Cardiac muscle cell (in vitro differentiated cells and primary cell): ENCODE data around the gene MFSD8. TPM values are rescaled to one million over a fixed set of nuclear protein-coding genes. Genes with fewer than 3 reads are reported as not detected.
"Not testable (repeated sequence)": the region's sequence is repeated elsewhere in the genome, so short reads cannot be mapped to it uniquely, and the experiment has no call there.

ENCODE experiments used
- DNase-seq, 2 donors: peaks; one replicate each; pipeline versions ENCODE4 v3.0.0 to v3.0.0-alpha.2; 2010 to 2017; ENCODE audit warnings: low read depth in 1 of 2, low spot score in 1 of 2
- H3K27ac ChIP-seq: fragments of 200-600 bp; sonication (generic); 2 replicates; pipeline ENCODE4 v1.5.1; 2016
- H3K27me3 ChIP-seq: fragments of 200-600 bp; sonication (generic); 2 replicates; pipeline ENCODE4 v1.6.0; 2016; ENCODE audit warnings: control low read depth
- H3K36me3 ChIP-seq: fragments of 200-600 bp; sonication (generic); 2 replicates; pipeline ENCODE4 v1.5.1; 2016; ENCODE audit warnings: control low read depth
- H3K4me1 ChIP-seq: fragments of 200-600 bp; sonication (generic); 2 replicates; pipeline ENCODE4 v1.8.1; 2017; ENCODE audit warnings: low read depth, mild to moderate bottlenecking, mixed run types
- H3K4me3 ChIP-seq: fragments of 200-600 bp; sonication (generic); 2 replicates; pipeline ENCODE4 v1.5.1; 2016; ENCODE audit warnings: mild to moderate bottlenecking
- H3K9me3 ChIP-seq: fragments of 200-600 bp; sonication (generic); 2 replicates; pipeline ENCODE4 v1.5.1; 2017; ENCODE audit warnings: low read depth, mild to moderate bottlenecking, control low read depth
- CTCF ChIP-seq: IDR thresholded peaks from 2 replicates; pipeline ENCODE4 v1.5.1; 2012; ENCODE audit warnings: low read depth, mild to moderate bottlenecking, low read length
- polyA plus RNA-seq: library from polyadenylated mRNA; unstranded; fragments of >200 nt; fragmentation: Nextera tagmentation; extraction: Ambion mirVana; gene quantifications from 2 replicates; pipeline ENCODE4 v1.2.1, GENCODE V29; 2016
- total RNA-seq: library from RNA; depleted of rRNA; stranded (reverse); fragments of >200 nt; gene quantifications from 2 replicates; pipeline ENCODE4 v1.2.3, GENCODE V29; 2016

The MFSD8 gene
- total and polyA plus RNA-seq, 2 experiments from 2014 or later = 18.4 to 23.6 TPM

GRCh38 chr4:127959794-127960193, 5.2 kb downstream of the MFSD8 start:
- DNase-seq = no peak
- no peak for TF ChIP-seq CTCF
- Histone ChIP-seq H3K36me3 (peaks cover 9% of the 10 kb centered on the region), H3K27me3 (no peaks in the 10 kb centered on the region), H3K9me3 (no peaks in the 10 kb centered on the region), H3K4me1 (no peaks in the 10 kb centered on the region), H3K27ac (no peak overlapping the region), H3K4me3 (no peak overlapping the region)

GRCh38 chr4:127957105-127957504, 7.9 kb downstream of the MFSD8 start:
- no peak for DNase-seq
- no peak overlapping the region for H3K4me3 ChIP-seq
- H3K36me3 ChIP-seq = peaks cover 2% of the 10 kb centered on the region
- no peak for TF ChIP-seq CTCF
- H3K27ac ChIP-seq = no peak overlapping the region
- H3K27me3 ChIP-seq = no peaks in the 10 kb centered on the region
- H3K9me3 ChIP-seq = no peaks in the 10 kb centered on the region
- H3K4me1 ChIP-seq = no peaks in the 10 kb centered on the region

- Histone ChIP-seq H3K27ac (no peak overlapping the region), H3K36me3 (peaks cover 8% of the 10 kb centered on the region), H3K27me3 (no peaks in the 10 kb centered on the region), H3K4me1 (no peaks in the 10 kb centered on the region), H3K4me3 (no peak overlapping the region), H3K9me3 (no peaks in the 10 kb centered on the region)
- peak in 1 of 2 donors; percentile 35 for DNase-seq
- TF ChIP-seq CTCF = no peak
These were observed 28.0 kb downstream of the MFSD8 start for GRCh38 chr4:127936974-127937373.

GRCh38 chr4:127931836-127932235, 33.1 kb downstream of the MFSD8 start:
- not testable (repeated sequence) for H3K4me1 ChIP-seq, DNase-seq, H3K9me3 ChIP-seq, H3K27me3 ChIP-seq, H3K4me3 ChIP-seq
- peaks cover 10% of the 10 kb centered on the region for H3K36me3 ChIP-seq
- peak overlapping the region; percentile 1 for H3K27ac ChIP-seq

- no peak overlapping the region for H3K27ac ChIP-seq
- no peak for DNase-seq
- peaks cover 10% of the 10 kb centered on the region for H3K36me3 ChIP-seq
- no peak for TF ChIP-seq CTCF
- no peaks in the 10 kb centered on the region for H3K27me3 ChIP-seq
- no peaks in the 10 kb centered on the region for H3K4me1 ChIP-seq
- no peak overlapping the region for H3K4me3 ChIP-seq
- no peaks in the 10 kb centered on the region for H3K9me3 ChIP-seq
These were observed 34.8 kb downstream of the MFSD8 start for GRCh38 chr4:127930175-127930574.

GRCh38 chr4:127925720-127926119, 39.3 kb downstream of the MFSD8 start:
- not testable (repeated sequence) for DNase-seq, H3K4me3 ChIP-seq, H3K27me3 ChIP-seq, H3K4me1 ChIP-seq, H3K27ac ChIP-seq, H3K9me3 ChIP-seq
- peaks cover 20% of the 10 kb centered on the region for H3K36me3 ChIP-seq

- no peak for TF ChIP-seq CTCF
- no peak for DNase-seq
- no peaks in the 10 kb centered on the region for H3K27me3 ChIP-seq
- H3K27ac ChIP-seq = no peak overlapping the region
- peaks cover 6% of the 10 kb centered on the region for H3K4me1 ChIP-seq
- no peak overlapping the region for H3K4me3 ChIP-seq
- H3K36me3 ChIP-seq = peaks cover 25% of the 10 kb centered on the region
- H3K9me3 ChIP-seq = no peaks in the 10 kb centered on the region
These were observed 42.7 kb downstream of the MFSD8 start for GRCh38 chr4:127922226-127922625.
